ENCODE data around the gene LMTK3.

LMTK3 gene

DNA sequence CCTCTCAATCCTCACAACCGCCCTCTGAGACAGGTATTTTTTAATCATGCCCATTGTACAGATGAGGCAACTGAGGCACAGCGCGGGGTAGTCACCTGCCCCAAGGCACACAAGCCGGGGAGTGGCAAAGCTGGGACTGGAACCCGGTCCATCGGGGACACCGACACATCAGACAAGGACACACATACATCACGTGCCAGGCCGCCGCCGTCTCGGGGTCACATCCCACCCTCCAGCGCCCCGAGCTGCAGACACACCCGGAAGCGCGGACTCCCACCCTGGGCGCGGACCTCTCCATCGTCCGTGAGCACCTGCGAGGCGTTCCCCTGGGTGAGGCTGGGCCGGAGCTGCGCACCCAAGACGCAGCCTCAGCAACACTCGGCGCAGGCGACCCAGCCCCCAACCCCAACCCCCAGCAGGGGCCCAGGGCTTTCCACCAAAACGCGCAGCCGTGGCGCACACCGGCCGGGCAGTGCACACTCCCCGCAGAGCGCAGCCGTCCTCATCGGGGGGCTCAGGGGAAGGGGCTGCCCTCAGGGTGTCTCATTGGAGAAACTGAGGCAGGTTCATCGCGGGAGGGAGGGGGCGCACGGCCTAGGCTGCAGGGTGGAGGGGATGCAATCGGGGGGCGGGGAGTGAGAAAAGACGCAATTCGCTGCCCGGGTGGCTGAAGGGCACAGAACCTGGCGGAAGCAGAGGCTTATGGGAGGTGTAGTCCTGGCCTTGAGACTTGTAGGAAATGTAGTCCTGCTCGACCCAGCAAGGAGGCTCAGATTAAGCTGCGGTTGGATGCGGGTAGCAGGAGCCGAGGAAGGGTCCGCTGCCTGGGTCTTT, 1.9 kb upstream of the LMTK3 start:
- peak; percentile 86 for DNase-seq (ENCODE audit: extremely low spot score)
- POLR2A ChIA-PET: interaction anchor here (0.6 to 0.7 kb wide), 2 partner anchors 71 to 938 kb away, joined by 3 read pairs; no protein-coding TSS in a partner anchor
- CTCF ChIA-PET: interaction anchor here (0.9 to 1.5 kb wide), 4 partner anchors 24 to 104 kb away, joined by 3 to 4 read pairs (median 3); no protein-coding TSS in a partner anchor
- TF ChIP-seq, protein P1, sequence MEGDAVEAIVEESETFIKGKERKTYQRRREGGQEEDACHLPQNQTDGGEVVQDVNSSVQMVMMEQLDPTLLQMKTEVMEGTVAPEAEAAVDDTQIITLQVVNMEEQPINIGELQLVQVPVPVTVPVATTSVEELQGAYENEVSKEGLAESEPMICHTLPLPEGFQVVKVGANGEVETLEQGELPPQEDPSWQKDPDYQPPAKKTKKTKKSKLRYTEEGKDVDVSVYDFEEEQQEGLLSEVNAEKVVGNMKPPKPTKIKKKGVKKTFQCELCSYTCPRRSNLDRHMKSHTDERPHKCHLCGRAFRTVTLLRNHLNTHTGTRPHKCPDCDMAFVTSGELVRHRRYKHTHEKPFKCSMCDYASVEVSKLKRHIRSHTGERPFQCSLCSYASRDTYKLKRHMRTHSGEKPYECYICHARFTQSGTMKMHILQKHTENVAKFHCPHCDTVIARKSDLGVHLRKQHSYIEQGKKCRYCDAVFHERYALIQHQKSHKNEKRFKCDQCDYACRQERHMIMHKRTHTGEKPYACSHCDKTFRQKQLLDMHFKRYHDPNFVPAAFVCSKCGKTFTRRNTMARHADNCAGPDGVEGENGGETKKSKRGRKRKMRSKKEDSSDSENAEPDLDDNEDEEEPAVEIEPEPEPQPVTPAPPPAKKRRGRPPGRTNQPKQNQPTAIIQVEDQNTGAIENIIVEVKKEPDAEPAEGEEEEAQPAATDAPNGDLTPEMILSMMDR (IDR thresholded peaks at IDR 0.05; ENCODE audit: control extremely low read depth, extremely low read depth, low read depth, missing control alignments): no peak

DNA sequence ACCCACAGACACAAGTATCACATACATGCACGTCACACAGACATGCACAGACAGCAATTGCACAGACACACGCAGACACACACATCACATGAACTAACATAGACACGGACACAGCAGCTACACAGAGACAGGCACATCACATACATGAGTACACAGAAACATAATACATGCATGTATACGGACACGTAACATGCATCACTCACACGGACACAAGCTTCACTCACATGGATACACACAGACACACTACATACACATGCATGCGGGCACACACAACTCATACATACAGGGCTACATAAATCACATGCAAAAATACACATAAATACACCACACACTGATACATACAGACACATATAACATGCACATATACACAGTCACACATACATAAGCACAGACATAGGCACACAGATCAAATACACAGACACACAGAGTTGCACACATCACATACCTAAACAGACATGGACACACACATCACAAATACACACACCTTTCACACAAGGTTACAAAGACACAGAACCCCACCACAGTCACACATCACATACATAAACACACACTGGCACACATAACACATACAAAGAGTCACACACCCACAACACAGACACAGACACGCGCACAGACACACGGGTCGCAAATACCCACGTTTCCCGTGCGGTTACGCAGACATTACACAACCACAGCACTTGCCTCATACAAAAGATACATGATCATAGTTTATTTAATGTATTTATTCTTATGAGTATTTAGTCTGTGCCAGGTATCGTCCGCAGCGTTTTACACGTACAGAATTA, 1.1 kb upstream of the LMTK3 start:
- ChIA-PET CTCF (interaction anchor here (1.1 to 1.5 kb wide), 2 partner anchors 23 to 72 kb away, joined by 3 to 4 read pairs; no protein-coding TSS in a partner anchor), POLR2A (no interaction called here)
- DNase-seq (ENCODE audit: extremely low spot score): no peak
- TF ChIP-seq, protein P1 (IDR thresholded peaks at IDR 0.05; ENCODE audit: control extremely low read depth, extremely low read depth, low read depth, missing control alignments): no peak

DNA sequence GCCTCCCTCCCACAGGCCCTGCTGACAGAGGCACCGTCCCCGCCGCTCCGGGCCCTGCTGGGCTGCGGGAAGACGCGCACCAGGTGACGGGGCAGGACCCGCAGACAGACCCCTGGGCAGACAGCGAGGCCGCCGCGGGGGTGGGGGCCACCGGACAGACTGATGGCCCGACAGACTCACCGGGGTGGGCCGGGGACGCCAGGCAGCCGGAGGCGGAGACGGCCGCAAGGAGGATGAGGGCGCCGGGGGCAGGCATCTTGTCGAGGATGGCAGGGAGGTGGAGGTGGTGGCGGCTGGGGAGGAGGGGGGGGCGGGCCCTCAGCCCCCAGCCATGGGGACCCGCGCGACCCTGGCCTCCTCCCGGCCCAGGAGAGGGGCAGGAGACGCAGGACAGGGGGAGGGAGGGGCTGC, 309 bp downstream of the LMTK3 start:
- TF ChIP-seq, protein P1 (IDR thresholded peaks at IDR 0.05; ENCODE audit: control extremely low read depth, extremely low read depth, low read depth, missing control alignments): no peak
- DNase-seq (ENCODE audit: extremely low spot score): no peak
- CTCF ChIA-PET: interaction anchor here (1.1 kb wide), 1 partner anchor 73 kb away, joined by 3 read pairs; no protein-coding TSS in a partner anchor
- POLR2A ChIA-PET: no interaction called here

DNA sequence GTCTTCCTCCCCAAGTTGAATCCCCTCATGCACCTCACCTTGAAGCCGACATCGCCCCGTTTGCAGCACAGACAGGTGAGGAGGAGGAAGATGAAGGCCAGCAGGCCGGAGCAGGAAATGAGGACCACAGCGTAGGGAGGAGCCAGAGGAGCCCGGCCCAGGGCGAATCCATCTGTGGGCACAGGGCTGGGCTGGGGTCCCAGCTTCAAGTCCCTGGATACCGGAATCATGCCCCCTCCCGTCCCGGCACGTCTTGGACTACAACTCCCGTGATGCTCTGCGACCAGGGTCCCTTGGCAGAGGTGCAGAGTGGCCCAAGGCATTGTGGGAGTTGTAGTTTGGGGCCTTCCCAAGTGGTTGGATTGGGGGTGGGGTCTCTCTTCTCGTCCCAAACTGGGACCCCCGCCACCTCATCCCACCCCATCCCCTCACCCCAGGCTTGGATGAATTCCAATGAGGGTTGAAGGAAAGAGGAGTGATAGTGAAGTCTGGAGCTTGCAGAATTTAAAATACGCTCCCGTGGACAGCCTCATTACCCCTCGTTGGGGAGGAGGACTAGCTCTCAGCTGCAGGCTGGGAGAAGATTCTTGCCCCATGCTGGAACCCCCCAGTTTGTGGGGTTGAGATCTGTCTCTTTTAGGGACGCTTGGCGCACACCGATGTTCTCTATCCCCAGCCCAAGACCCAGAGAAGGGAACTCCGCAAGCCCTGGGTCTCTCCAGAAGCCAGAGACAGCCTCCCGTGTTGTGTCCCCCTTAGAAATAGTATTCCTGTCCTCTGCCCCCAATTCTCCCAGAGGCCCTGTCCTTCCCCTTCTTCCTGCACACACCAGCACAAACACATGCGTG, 990 bp downstream of the LMTK3 start:
- CTCF ChIA-PET: interaction anchor here (2.1 kb wide), 1 partner anchor 98 kb away, joined by 8 read pairs; no protein-coding TSS in a partner anchor
- POLR2A ChIA-PET: no interaction called here
- TF ChIP-seq, protein P1 (IDR thresholded peaks at IDR 0.05; ENCODE audit: control extremely low read depth, extremely low read depth, low read depth, missing control alignments): no peak
- peak; percentile 73 for DNase-seq (ENCODE audit: extremely low spot score)

DNA sequence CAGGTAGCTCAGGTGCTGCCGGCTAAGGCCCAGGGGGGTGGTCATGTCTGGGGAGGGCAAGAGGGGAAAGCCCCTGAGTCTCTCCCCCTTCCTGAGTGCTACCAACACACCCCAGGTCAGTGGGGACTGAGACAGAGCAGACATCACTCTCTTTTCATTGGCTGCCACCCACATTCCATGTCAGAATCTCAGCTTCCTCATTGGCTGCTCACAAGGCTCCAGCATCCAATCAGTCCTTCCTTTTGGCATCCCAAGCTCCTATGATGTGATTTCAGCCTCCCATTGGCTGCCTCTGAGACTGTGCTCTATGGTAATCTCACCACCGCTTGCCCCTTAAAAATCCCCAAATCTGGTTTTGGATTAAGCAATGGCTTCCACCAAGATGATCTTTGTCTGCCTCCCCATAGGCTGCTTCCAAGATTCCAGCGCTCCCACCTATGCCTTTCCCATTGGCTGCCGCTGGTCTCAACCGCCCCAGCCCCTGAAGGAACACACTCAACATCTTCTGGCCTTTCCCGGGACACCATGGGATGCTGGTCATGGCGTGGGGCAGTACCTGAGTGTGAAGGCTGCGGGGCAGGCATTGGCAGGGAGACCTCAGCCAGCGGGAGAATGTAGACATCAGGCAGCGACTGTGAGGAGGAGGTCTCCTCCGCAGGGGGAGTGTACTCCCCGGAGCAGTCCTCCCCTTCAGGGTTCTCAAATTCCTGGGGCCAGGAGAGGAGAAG, 2.0 kb downstream of the LMTK3 start:
- POLR2A ChIA-PET: no interaction called here
- CTCF ChIA-PET: interaction anchor here (2.1 to 8.3 kb wide), 2 partner anchors 77 to 99 kb away, joined by 8 to 133 read pairs; no protein-coding TSS in a partner anchor
- DNase-seq (ENCODE audit: extremely low spot score): no peak
- TF ChIP-seq, protein P1 (IDR thresholded peaks at IDR 0.05; ENCODE audit: control extremely low read depth, extremely low read depth, low read depth, missing control alignments): no peak

Measured in GM10248 (cell line).